HL-60/S4 treated with retinoic acid at 250 ng/mL for 4 days and 3 days (cell line): ENCODE data around the gene PPP1R3G.
"Not testable (repeated sequence)": the region's sequence is repeated elsewhere in the genome, so short reads cannot be mapped to it uniquely, and the experiment has no call there.

ENCODE experiments used
- in situ Hi-C: fragments of 300-500 bp; cut with MboI; formaldehyde crosslinking; loops from 2 replicates; pipeline ENCODE4 v1.7.0; 2022; ENCODE audit warnings: low sequenced_read_pairs

PPP1R3G gene

GRCh38 chr6:5084781-5085647 lies at the start of gene PPP1R3G:
TSS of gene PPP1R3G (plus strand) at chr6:5085341. CDS start at chr6:5085486, 145 bp downstream.
- in situ Hi-C loops = no loop called here

- in situ Hi-C loops = no loop called here
Observed at GRCh38 chr6:5036269-5036668, 48.9 kb upstream of the PPP1R3G start.

DNA sequence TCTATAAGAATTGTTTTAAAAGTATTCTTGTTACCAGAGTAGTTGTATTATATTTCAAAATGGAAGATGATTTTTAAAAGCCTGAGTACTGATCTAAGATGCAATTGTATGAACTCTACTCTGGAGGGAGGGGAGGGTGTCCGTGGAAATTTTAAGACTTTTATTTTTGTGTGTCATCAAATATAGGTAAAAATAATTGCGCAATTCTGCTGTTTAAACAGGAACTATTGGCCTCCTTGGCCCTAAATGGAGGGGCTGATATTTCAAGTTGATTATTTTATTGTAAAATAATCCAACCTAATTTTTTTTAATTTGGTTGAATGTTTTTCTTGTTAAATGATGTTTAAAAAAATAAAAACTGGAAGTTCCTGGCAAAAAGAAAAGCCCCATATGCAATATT lies 43.2 kb upstream of the PPP1R3G start:
- in situ Hi-C loops = no loop called here

DNA sequence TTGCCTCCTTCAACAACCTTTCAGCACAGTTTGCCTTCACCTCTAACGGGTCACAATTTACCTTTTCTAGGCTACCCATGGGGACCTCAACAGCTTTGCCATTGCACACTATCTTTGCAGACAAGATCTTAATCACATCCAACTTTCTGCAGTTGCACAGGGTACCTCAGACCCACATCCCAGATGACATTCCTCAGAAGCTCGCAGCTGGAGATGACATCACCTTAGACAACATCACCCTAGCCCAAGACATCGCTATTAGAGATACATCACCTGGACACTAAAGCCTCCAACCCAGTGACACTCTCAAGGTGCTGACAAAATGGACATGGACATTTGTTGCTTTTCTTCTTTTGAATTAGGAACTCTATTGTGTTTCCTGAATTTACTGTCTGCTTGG lies 42.7 kb upstream of the PPP1R3G start:
- in situ Hi-C loops = no loop called here

DNA sequence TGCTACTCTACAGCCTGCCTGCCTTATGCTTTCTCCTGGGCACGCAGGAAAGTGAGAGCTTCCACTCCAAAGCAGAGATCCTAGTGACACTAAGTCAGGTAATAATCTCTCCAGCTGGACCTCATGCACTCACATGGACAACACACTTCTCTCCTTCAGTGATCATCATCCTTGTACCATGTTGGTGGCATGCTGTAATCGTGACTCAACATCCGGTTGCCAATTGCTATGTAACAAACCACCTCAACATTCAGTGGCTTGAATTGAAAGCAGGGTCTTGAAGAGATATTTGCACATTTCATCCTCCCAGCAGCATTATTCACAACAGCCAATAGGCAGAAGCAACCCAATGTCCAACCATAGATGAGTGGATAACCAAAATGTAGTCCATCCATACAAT lies 40.3 kb upstream of the PPP1R3G start:
- in situ Hi-C loops = no loop called here

- in situ Hi-C loops = no loop called here
Observed at GRCh38 chr6:5045416-5045815, 39.7 kb upstream of the PPP1R3G start.

DNA sequence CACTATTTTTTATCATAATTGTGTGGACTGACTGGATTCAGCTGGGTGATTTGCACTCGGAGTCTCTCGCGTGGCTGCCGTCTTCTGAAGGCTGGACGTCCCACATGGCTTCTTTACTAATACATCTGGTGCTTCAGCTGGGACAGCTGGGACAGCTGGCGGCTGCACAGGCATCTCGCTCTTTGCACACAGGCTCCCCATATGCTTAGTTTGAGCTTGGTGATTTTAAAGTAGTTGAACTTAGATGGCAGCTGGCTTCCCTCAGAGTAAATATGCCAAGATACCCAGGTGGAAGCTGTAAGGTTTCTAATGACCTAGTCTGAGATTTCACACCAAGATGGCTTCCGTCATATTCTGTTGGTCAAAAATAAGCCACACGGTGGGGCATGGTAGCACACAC lies 38.7 kb upstream of the PPP1R3G start:
- in situ Hi-C loops = no loop called here

DNA sequence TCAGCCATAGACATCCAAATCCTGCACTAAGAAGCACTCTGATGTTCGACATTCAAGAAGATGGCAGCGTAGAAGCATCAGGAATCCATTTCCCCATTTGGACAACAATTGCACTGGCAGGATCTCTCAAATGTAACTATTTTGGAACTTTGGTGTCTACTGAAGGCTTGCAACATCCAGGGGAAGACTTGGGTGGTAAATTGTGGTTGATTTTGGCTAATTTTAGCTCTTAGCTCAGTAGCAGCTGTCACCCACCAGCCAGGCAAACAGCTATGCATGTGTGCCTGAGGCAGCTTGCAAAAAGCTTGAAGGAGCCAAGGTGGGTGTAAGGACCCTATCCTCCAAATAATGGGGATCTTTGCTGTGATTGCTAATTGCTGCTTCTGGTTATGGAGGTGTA lies 35.1 kb upstream of the PPP1R3G start:
- in situ Hi-C loops = no loop called here

DNA sequence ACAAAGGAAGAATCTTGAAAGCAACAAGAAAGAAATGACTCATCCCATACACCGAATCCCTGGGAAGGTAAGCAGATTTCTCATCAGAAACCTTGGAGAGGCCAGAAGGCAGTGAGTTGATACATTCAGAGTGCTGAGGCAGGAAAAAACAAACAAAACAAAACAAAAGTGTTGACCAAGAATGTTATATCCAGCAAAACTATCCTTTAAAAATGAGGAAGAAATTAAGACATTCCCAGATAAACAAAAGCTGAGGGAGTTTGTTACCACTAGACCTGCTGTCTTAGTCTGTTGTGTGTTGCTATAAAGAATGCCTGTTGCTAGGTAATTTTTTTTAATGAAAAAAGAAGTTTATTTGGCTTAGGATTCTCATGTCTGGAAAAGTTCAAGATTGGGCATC lies 33.7 kb upstream of the PPP1R3G start:
- in situ Hi-C loops = no loop called here

GRCh38 chr6:5053038-5053437 lies 32.1 kb upstream of the PPP1R3G start:
- in situ Hi-C loops = no loop called here

DNA sequence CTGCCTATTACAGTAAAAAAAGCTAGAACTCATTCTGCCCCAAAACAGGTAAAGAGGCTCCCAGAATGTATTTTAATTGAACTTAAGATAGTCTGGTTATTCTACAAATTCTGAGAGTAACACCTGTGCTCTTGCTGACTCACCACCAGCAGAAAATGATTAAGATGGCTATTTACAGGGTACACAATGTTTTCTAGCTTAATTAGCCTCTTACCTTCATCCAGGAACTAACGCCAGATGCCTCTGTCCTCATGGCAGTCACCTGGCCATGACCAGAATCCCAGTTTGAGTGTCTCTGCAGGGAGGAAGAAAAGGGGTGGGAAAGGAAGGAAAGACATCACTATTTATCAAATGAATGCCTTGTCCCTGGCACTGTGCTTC lies 31.3 kb upstream of the PPP1R3G start:
- in situ Hi-C loops = no loop called here

DNA sequence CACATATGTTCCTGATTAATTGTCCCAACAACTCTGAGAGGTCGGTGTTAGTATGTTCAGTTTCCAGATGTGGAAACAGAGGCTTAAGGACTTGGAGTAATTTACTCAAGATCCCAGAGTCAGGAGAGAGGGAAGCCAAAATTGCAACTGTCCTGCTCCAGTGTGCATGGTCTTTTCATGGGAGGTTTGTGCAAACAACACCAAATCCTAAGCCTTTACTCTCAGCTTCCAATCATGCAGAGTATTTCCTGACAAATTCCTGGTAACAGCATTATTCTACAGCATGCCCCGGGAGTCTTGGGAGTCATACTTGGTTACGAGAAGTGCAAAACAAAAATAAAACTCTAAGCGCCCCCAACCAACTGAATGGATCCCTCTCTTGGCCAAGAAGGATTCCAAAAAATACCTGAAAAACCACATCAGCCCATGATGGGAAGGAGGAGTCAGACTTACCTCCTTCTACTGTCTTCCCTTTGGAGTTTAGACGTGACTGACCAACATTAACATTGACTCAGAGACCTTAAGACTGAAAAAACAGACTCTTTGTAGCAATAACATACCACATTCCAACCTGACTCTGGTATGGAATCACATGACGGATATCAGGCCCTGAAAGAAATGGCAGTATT lies 30.8 kb upstream of the PPP1R3G start:
- in situ Hi-C loops = no loop called here

DNA sequence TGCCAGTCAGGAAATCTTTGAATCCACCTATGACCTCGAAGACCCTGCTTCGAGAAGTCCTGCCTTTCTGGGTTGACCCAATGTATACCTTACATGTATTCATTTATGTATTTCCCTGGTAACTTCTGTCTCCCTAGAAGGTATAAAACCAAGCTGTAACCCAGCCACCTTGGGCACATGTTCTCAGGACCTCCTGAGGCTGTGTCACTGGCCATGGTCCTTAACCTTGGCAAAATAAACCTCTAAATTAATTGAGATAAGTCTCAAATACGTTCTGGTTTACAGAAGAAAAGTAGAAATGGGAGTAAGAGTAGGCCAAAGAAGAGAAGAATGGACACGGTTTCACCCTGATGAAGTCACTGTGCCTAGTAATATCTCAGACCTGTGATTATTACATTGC lies 30.0 kb upstream of the PPP1R3G start:
- in situ Hi-C loops = no loop called here

GRCh38 chr6:5058254-5058653 lies 26.9 kb upstream of the PPP1R3G start:
- in situ Hi-C loops = no loop called here

DNA sequence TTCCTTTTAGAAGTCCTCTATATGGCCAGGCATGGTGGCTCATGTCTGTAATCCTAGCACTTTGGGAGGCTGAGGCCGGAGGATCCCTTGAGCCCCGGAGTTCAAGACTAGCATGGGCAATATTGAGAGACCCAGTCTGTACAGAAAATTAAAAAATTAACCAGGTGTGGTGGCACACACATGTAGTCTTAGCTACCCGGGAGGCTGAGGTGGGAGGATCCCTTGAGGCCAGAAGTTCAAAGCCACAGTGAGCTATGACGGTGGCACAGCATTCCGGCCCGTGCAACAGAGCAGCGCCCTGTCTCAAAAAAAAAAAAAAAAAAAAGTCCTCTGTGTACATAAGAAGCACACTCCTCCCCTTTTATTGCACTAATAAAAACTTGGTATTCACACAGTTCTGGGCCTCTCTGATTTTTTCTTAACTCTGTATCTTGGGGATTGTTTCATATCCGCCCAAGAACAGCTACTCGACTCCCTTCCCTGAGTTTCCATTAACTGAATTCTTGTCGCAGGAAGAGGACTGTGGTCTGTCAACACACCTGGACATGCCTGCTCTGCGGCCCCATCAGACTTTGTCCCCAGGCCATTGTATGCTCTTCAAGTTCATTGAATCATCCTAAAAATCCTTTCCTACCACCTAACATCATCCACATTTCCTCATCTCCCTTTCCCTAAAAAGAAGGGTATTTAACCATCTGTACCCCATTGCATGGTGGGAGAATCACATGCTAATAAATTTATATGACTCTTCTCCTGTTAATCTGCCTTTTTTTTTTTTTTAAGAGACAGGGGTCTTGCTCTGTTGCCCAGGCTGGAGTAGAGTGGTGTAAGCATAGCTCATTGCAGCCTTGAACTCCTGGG lies 25.9 kb upstream of the PPP1R3G start:
- in situ Hi-C loops = no loop called here

GRCh38 chr6:5060439-5060838 lies 24.7 kb upstream of the PPP1R3G start:
- in situ Hi-C loops = not testable (repeated sequence)

- in situ Hi-C loops = no loop called here
Observed at GRCh38 chr6:5061152-5061551, 24.0 kb upstream of the PPP1R3G start.

- in situ Hi-C loops = no loop called here
Observed at GRCh38 chr6:5063617-5064016, 21.5 kb upstream of the PPP1R3G start.

GRCh38 chr6:5066456-5067093 lies 18.6 kb upstream of the PPP1R3G start:
- in situ Hi-C loops = no loop called here

DNA sequence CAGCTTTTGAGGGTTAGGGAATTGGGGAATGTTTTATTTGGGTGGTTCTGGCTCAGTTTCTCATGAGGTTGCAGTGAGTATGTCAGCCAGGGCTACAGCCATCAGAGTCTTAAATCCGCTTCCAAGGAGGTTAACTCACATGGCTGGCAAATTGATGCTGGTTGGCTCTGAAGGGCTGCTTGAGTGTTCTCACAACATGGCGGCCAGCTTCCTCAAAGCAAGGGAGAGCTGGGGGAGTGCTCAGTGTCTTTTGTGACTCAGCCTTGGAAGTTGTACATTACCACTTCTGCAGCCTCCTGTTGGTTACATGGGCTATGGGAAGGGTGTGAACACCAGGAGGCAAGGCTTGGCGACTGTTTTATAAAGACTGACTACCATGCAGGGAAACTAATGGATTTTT lies 17.8 kb upstream of the PPP1R3G start:
- in situ Hi-C loops = no loop called here

GRCh38 chr6:5068153-5068751 lies 16.9 kb upstream of the PPP1R3G start:
- in situ Hi-C loops = no loop called here
